NCI-H2227 (cell line): ENCODE data around the gene FGD5.

Experiments used
- DNase-seq: peaks from one replicate; lab custom pipeline; 2025; ENCODE audit not compliant: unreplicated experiment; lab: John Stamatoyannopoulos, UW

The FGD5 gene

DNA sequence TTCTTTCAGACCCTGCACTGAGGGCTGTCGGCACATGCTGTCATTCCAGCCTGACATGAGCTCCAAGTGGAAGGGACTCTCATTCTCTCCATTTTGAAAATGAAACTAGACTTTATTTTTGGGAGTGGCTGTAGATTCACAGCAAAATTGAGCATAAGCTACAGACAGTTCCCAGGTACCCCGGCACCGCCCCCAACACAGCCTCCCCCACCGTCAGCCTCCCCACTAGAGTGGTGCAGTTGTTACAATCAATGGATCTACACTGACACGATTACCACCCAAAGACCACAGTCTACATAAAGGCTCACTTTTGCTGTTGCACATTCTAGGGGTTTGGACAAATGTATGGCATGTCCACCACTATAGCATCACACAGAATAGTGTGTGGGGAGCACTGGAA lies 29.5 kb upstream of the FGD5 start:
- no peak for DNase-seq

DNA sequence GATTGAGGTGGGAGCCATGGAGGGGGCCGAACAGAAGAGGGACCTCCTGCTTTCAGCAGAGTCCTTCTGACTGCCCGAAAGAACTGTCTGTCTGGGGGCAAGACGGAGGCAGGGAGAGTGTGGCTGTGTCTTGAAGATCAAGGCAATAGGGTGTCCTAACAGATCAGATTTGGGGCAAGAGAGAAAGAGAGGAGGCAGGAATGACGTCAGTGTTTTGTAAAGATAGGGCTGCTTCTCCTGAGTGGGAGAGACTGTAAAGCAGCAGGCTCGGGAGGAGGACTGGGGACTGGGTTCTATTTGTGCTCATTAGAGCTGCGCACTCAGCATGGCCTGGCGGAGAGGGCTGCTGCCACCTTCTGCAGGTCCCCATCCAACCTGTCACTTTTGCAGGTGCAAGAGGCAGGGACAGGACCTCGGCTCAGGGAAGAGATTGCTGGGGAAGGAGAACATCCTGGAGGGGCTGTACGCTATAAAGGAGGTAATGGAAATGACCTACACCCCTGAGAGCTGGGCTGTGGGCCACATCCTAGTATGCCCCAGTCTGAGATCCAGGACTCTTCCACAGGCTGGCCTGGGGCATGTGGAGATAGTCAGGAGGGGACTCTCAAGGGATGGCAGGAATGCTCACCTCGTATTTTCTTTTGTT lies 29.0 kb upstream of the FGD5 start:
- DNase-seq, result no peak

DNA sequence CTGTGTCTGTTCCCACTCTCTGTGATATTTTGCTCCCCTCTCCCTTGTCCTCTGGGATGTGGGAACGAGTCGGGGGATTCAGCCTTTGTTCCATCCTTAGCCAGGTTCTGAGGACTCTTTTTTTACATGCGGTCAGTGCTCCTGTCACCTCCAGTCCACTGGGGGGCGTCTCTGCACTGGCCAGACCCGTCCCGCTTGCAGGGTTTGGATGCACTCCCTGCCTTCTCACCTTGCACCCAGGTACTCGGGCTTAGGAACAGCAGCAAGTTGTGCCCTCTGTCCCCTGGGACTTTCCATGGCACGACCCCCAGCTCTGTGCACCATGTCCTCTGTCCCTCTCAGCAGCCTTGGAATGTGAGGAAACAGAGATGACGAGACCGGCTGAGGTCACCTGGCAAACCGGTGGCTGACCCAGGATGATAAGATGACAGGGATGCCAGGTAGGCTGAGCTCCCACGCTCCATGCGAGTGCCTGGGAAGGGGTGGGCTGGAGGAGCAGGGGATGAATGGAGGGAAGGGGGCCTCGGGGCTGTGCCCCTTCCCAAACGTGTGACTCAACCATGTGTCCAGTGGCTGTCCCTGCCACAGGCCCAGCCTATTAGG lies 27.3 kb upstream of the FGD5 start:
- DNase-seq, result peak; percentile 53

DNA sequence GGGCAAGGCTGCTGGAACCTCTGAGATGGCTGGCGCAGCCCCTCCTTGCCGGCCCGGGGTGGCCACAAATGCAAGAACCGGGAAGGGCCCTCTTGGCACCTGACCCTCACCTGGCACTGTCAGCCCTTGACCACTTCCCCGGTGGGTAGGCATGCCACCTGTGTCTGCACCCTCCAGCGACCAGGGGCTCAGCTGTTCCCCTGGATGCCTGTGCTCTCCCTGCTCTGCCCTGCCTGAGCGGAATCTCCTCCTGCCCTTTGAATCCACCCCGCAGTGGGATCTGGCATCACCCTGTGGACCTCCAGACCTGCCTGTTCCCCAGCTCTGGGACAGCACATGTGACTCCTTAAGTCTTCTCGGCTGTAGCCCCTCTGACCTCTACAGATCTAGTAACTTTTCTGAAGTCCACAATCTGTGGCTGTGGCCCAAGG lies 26.1 kb upstream of the FGD5 start:
- DNase-seq, result no peak

DNA sequence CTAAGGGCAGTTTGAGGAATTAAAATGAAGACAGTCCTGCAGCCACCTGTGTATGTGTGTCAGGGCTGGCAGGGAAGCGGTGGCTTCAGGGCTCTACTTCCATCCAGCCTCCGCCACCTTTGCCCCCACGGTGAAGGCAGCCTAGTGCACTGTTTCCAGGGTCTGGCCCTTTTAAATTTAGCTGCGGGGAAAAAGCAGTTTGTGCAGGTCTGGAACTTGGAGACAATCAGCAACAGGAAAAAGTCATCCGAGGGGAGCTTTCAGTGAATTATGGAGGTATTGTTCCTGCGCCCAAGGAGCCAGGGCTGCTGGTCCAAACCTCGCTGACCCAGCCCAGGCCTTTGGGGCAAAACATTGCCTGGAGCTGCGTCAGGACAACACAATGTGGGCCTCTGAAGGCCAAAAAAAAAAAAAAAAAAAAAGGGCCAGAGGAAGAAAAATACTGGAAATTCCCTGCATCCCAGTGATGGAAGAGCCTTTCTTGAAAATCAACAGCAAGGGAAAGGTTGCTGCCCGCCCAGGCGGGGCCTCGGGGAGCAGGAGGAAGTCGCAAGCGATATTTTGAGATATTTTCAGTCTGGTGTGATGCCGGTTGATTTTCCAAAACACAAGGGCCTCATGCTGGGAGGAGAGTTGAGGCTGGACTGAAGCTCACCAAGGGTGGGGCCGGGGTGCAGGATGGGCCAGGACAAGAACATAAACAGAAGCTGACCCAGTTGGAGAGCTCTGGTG lies 25.5 kb upstream of the FGD5 start:
- no peak for DNase-seq

DNA sequence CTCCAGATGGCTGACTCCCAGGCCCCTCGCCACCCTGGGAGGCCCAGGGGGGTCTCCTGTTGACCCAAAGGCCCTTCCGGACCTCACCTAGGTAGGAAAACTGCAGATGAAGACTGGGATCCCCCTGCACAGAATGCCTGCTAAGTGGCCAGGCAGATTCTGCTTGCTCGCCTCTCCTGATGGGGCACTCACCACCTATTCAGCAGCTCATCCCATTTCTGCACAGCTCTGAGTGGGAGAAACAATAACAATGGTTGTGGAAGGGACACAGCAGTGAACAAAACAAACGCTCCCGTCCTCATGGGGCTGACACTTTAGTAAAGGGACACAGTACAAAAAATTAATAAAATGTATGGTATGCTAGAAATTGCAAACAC lies 24.9 kb upstream of the FGD5 start:
- DNase-seq, result no peak

DNA sequence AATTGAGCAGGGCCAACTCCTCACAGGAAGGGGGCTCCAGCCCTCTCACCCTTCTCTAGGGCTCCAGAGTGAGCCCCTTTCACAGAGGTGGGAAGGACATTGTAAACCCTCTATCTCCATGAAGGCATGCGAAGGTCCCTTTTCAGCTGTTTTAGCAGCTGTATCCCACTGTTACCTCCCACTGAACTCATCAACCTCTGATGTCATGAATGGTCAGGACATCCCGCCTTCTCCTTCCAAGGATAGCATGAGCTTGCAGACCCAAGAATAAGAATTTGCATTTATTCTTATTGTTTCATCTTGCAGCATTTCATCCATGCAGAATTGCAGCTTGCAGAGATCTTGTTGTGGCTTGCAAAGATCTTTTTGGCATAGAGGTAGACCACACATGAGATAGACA lies 24.3 kb upstream of the FGD5 start:
- no peak for DNase-seq

DNA sequence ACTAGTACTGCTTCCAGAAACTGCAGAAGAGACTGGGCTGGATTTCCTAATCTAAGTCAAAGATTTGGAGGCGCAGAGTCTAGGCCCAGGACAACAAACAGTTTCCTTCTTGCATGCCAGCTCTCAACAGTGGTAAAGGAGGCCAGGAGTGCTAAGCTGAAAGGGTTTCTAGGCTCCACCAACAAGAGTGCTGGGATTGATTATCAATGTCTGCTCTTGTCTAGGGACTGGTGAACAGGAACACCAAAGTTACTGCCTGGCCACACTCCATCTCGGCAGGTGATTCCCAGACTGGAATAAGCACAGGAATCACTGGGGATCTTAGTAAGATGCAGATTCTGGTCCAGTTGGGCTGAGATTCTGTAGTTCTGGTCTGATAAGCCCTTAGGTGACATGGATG lies 22.8 kb upstream of the FGD5 start:
- DNase-seq, result no peak

DNA sequence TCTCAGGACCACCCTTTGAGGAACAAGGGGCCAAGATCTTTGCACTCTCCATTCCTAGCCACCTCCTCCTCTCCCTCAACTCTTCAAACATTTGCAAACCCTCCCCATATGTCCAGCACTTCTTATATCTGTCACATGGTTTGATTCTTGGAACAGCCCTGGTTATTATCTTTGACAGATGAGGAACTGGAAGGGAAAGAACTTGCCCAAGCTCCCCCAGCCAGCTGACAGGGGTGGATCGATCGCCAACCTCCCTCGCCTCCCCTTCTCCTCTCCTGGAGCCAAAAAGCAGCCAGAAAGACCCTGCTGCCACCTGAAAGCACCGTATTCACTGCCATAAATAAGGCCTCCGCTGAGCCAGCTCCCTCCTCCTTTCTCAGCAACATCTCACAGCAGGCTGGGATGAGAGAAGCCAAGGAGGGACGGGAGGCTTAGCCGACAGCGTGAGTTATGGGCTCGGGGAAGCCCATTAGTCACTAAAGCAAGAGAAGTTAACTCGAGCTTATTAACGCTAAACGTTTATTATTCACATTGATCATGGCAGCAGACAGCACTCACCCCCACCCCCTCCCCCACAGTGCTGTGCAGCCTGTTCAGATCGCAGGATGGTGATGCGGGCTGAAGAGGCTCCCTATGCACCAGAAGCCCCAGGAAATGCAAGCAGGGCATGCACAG lies 22.2 kb upstream of the FGD5 start:
- peak; percentile 6 for DNase-seq

DNA sequence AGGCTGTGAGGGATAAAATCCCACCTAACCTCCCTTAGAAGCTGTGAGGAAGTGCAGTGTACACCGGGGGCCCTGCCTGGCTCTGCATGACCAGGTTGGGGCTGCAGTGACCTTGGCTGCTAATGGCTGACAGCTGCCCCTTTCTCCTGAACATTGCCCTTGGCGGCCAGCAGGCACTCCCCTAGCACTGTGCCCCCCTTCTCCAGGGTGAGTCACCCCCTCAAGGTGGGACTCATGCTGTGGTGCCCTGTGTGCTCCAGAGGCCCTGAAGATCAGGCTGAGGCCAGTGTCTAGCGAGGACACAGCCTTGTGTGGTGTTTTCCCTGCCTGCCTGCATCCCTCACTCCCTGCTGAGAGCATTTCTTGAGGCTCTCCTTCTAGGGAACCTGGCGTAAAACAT lies 21.0 kb upstream of the FGD5 start:
- DNase-seq, result no peak

DNA sequence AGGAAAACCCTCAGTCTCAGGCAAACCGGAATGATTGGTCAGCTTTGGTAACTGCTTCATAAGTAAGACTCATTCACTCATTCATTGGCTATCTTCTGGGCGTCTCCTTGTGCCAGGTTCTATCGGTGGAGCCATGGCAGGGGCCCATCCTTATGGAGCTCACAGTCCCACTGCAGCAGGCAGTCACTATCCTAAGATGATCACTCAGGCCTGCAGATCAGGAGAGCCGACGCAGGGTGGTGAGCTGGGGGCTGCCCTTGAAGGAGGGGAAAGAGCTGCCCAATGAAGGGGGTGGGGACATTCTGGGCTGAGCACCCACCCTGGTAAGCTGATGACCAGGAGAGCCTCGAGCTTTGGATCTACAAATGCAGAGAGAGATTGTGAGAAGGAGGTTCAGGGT lies 20.5 kb upstream of the FGD5 start:
- DNase-seq, result no peak

DNA sequence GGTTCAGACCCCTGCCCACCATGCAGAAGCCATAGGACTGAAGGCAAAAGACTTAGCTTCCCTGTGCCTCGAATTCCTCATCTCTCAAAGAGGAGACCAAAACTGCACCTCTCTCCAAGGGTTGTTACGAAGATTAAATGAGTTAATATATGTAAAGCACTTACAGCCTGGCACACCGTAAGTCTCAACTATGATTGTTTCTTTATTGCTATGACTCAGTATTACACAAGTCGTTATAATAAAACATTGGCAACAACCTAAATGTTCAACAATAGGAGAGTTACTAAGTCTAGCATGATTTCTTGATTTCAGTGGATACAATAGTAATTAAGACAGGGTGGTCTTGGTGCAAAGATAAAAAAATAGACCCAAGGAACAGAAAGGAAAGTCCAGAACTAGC lies 19.6 kb upstream of the FGD5 start:
- DNase-seq, result no peak

DNA sequence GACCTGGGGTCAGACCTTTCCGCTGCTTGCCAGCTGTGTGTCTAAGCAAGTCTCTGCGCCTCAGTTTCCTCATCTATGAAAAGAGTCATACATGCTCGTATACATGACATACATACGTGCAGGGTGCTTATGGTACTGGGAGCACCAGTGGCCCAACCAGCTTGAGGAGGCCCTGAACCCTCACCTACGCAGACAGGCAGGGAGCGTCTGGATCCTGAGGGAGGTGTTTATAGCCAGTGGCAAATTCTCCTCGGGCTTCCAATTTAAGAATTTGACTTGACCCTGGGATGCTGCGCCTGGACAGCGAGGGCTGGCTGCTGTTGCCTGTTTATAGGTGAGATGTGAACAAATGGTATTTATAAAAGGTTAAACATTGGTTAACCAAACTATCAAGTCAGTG lies 17.7 kb upstream of the FGD5 start:
- no peak for DNase-seq

DNA sequence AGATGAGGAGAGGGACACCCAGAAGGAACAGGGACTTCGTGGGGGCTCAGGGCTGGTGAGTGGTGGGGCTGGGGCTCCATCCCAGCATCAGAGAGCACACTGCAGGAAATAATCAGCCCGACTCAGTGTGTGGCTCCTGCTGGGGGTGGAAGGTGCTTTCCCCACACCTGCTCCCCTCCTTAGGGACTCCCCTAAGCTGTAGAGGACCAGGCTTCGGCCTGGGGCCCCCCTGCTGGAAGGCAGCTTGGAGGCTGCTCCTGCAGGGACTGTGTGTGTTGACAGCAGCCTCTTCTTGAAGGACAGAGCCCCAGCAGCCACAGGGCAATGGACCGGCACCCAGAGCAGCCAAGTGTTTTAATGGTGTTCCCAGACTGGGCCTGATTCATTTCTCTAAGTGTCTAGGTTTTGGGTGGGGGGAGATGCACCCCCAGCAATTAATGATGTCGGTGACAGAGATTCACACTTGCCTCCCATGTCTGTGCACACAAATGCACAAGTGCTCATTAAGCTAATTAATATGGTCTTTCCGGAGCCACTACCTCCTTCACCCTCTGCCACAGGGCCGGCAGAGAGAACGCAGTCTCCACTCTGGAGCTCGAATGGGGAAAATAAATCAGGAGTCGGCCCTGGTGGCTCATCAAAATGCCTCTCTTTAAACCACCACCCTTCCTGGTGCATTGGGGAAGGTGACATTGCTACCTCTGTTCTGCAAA lies 16.9 kb upstream of the FGD5 start:
- DNase-seq, result no peak

DNA sequence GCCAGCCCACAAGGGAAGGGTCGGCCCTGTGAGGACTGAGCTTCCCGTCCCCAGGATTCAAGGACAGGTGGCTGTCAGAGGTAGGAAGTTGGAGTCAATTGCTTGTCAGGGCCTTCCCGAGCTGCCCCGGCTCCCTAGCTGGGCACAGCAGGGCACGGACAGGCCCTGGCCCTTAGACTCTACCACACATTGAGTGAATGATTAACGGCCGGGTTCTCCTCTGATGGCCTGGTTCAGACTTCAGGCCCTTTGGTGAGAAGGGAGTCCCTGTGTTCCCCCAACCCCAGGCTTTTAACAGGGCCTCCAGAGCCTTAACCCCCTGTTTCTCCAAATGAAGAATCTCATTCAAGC lies 16.4 kb upstream of the FGD5 start:
- no peak for DNase-seq

DNA sequence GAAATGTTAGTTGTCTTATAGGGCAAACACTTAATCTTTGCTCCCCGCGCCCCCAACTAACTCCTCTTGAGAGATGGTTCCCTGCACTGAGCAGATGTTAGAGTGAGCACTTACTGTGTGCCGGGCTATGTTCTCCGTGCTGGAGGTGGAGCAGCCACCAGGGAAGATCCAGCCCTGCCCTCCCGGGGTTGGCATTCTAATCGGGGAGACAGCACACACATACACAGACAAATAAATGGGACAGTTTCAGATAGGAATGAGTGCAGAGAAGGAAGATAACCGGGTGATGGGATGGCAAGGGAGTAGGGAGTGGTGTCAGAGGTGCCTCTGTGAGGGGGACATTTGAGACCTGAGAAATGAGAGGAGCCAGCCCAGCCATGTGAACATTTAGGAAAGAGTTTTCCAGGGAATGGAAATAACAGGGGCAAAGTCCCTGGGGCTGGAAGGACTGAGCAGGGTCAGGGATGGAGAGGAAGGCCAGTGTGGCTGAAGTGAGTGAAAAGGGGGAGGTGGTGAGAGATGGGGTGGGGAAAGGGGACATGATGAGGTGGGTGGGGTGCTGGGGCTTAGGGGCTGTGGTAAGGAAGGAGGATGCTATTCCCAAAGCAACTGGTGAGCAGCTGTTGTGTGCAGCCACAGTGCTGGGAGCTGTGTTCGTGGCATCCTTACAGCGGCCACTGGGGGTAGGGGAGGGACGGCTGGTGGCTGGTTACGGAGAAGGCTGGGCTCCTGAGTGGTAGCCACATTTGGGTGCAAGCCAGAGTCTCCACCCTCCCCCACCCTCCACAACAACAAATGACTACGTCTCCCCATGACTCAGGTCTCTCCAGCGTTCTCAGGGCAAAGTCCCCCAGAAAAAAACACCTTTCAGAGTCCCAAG lies 15.4 kb upstream of the FGD5 start:
- DNase-seq, result no peak

DNA sequence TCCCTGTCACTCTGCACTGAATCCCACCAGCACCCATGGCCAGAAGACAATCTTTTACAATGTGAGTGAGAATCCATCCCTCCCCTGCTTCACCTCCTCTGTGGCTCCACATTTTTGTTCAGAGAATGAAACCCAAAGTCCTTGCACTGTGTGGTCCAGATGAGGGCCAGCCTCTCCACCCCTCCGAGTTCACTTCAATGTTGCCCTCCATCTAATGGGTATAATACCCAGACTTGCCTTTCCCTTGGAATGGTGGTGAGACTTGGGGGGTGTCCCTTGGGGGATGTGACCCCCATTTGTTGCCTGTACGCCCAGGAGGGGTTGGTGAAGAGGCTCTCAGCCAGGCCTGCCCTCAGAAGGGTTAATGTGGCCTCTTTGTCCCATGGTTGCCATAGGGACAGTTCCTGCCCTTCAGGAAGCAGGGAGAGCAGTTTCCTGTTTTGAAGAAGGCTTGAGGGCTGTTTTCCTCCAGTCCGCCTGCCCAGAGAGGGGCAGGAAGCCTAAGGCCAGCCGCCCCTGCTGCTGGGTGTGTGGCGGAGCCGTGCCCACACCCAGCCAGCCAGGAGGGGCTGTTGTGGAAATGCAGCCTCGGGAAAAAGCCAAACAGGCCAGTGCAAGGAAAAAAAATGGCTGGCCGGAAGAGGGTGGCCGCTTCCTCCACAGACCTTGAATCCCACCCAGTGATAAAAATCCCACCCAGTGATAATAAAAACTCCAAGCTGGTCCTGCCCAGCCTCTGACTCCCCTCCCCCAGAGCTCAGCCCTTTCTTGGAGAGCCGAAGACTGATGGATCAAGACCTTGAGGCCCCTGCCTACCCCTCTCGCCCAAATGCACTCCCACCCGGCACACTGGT lies 14.6 kb upstream of the FGD5 start:
- peak; percentile 8 for DNase-seq

DNA sequence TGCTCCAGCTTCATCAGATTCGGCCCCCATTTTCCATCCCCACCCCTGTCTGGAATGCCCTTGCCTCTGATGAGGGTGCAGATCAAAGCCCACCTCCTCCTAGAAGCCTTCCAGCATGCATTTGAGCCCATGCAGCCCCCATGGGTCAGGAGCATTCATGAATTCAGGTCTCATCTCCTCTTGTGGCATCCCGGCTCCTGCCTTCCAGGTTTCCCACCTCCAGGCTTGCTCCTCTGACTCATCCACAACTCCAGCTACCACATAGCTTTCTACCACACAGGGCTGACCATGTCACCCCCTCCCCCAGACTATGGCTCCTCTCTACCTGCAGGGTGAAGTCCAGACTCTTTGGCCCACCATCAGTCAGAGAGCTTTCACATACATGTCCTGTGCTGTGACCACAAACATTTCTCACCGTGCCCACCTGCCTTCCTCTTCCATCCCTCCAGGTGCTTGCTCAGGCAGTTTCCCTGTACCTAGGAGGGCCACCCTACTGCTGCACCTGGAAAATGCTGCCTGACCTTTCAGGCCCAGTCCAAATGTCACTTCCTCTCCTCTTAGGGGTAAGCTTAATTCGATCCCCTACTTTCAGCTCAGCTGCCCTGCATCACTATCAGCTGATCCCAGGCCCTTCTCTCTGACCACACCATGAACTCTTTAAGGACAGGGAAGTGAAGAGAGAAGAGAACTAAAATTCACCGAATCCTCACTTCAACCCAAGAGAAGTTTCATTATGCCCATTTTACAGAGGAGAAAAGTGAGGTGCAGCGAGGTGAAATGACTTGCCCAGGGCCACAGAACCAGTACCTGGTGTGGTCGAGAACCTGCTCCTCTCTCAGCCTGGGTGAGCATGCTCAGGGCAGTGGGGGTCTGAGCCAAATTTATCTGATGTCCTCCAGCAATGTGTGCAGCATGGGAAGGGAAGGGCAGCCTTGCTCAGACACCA lies 13.7 kb upstream of the FGD5 start:
- no peak for DNase-seq
